NCI-H82 treated with DMSO at 0.1 percent for 48 hours (cell line): ENCODE results near the gene USP35.
"Not testable (repeated sequence)": the region's sequence is repeated elsewhere in the genome, so short reads cannot be mapped to it uniquely, and the experiment has no call there.

Experiments
- DNase-seq: peaks from one replicate; lab custom pipeline; 2025; ENCODE audit not compliant: unreplicated experiment; lab: John Stamatoyannopoulos, UW

USP35 gene

GRCh38 chr11:78231962-78232501, 43.3 kb downstream of the USP35 start:
- DNase-seq, result no peak

GRCh38 chr11:78233046-78233445, 44.3 kb downstream of the USP35 start:
- DNase-seq, result not testable (repeated sequence)

GRCh38 chr11:78234006-78234405, 45.3 kb downstream of the USP35 start:
- DNase-seq, result no peak

DNA sequence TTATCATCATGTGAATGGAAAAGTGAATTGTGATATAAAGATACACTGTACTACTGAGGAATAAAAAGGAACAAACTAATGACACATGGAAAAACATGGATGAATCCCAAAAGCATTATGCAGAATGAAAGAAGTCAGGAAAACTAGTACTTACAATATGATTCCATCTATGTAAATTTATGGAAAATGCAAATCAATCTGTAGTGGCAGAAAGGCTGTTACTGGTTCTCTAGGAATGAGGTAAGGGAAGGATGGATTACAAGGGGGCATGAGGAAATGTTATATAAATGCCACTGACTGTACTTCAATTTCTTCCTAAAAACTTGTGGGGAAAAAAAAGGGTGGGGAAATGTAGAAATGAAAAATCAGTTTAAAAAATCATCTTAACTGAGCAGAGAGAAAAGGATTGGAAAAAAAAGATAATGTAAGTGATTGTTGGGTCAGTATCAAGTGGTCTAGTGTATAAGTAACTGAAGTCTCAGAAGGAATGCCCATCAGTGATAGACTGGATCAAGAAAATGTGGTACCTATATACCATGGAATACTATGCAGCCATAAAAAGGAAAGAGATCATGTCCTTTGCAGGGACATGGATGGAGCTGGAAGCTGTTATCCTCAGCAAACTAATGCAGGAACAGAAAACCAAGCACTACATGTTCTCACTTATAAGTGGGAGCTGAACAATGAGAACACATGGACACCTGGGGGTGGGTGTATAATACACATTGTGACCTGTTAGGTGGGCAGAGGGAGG, 48.8 kb downstream of the USP35 start:
- DNase-seq, result no peak

GRCh38 chr11:78239781-78240180, 51.1 kb downstream of the USP35 start:
- no peak for DNase-seq

GRCh38 chr11:78241475-78241874, 52.8 kb downstream of the USP35 start:
- no peak for DNase-seq

DNA sequence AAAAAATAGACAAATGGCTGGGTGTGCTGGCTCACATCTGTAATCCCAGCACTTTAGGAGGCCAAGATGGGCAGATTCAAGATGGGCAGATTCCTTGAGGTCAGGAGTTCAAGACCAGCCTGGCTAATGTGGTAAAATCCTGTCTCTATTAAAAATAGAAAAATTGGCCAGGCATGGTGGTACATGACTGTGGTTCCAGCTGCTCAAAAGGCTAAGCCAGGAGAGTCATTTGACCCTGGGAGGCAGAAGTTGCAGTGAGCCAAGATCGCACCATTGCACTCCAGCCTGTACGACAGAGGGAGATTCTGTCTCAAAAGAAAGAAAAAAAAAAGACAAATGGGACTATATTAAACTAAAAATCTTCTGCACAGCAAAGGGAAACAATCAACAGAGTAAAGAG, 55.4 kb downstream of the USP35 start:
- no peak for DNase-seq

GRCh38 chr11:78244546-78245255, 56.0 kb downstream of the USP35 start:
- DNase-seq, result no peak

GRCh38 chr11:78248191-78248590, 59.5 kb downstream of the USP35 start:
- no peak for DNase-seq

- no peak for DNase-seq
Observed at GRCh38 chr11:78248903-78249302, 60.2 kb downstream of the USP35 start.

DNA sequence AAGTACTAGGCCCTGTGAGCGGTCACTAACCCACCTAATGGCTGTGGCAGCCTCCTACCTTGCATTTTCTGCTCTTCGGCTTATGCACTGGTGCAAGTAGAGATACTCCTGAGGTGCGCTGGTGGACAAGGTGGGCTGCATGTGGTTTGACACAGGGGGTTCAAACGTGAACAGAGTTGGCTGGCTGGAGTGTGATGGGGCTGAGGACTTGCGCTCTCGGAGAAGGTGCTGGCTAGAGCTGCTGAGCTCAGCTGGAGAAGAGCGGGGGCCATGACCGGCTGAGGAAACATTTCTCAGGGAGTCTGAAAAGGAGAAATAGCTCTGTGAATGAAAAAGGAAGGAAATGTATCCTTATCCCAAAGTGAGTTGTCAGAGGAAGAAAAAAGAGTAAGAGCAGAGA, 61.4 kb downstream of the USP35 start:
- no peak for DNase-seq

DNA sequence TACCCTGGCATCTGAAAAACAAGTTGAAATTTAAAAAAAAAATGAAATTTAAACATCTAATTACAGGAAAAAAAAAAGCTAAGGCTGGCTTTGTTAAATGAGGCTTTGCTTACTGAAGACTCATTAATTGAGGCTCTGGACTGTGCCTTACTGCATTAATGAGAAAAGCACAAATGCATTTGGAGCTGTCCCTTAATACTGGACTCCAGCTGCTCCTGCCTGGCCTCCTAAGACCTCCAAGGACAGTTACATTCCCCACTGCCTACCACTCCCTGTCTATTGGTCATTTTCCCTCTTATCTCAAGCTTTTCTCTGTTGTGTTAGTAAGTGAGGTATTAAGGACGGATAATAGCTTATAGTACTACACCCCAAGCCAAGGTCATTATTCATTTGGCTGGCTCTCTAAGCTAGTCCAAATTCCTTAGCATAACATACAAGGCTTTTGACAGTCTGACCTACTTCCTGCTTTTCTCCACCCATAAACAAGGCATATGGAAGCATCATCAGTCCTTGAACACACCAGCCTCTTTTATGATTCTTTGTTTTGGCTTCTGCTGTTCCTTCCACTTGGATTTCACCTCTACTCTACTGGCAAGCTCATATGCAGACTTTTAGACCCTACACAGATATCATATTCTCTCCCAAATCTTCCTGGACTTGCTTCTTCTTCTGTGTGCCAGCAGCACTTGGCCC, 62.5 kb downstream of the USP35 start:
- no peak for DNase-seq

- DNase-seq, result no peak
Observed at GRCh38 chr11:78253797-78254196, 65.1 kb downstream of the USP35 start.

DNA sequence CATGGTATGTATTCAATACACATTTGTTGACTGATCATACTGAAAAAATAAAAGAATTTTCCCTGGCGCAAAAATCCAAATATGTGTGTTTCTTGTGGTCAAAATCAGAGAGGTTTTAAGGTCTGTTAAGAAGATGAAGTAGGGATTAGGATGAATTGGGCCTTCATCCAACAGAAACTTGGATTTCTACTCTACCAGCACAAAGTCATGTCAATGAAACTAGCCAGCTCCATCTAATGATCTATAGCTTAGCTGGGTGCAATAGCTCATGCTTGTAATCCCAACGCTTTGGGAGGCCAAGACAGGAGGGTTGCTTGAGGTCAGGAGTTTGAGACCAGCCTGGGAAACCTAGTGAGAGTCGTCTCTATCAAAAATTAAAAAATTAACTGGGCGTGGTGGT, 65.5 kb downstream of the USP35 start:
- no peak for DNase-seq

GRCh38 chr11:78255919-78256318, 67.2 kb downstream of the USP35 start:
- no peak for DNase-seq

- DNase-seq, result no peak
Observed at GRCh38 chr11:78256962-78257361, 68.2 kb downstream of the USP35 start.

- DNase-seq, result no peak
Observed at GRCh38 chr11:78257654-78258053, 68.9 kb downstream of the USP35 start.

DNA sequence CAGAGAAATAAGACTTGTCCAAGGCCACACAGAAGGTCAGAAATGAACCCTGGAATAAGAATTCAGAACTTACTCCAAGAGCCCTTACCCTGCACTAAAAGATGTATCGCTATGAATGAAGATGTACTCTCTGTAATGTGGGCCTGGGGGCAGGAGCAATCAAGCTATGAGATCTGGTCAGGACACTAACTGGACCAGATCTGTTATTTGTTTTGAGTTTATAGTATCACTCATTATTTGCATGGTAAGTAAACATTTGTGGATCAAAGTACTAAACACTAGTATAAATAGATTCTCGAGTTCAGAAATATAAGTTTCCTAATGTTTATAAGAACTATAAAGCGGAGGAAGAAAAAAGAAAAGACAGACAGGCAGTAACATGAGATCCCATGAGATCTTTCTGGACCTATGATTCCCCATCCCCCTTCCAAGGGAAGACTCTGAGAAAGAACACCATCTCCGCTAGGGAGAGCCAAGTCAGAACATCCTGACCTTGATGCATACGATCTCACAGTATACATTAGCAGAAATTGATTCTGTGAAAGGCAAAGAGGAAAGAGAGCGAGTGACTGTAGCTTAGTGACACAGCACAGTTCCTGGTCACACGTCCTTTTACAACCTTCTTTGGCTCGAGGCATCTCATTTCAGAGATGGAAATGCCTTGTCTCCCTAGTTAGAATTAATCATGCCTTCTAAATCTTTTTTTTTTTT, 71.2 kb downstream of the USP35 start:
- DNase-seq, result no peak

GRCh38 chr11:78261367-78261766, 72.6 kb downstream of the USP35 start:
- no peak for DNase-seq

GRCh38 chr11:78261828-78262227, 73.1 kb downstream of the USP35 start:
- DNase-seq, result no peak

GRCh38 chr11:78262238-78262637, 73.5 kb downstream of the USP35 start:
- no peak for DNase-seq
